ENCODE results near the gene CDK5RAP2.

DNA sequence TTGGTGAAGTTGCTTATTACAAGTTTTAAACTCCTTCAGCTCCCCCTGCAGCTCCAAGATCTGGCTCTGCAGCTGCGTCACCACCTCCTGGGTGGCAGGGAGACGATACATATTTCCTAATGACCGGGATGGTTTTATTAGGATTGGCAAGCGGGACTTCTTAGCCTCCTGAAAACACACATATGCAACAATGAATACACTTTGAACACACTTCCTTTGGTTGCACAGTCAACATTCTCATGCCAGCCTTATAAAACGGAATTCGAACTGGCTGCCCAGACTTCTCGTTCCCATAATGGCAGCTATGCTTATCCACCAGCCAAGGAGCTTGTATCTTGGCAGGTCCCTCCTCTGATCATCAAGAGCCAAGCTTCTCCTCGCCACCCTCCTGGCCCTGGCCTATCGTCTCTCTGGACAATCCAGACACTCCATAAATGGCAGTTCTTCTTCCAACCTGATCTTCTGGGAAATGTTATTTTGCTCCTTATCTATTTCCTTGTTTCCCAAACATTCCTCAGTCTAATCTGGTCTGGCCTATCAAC lies 131.9 kb downstream of the CDK5RAP2 start:
- TF ChIP-seq CTCF (conservative IDR thresholded peaks at IDR 0.05 in 1 of 2, IDR thresholded peaks at IDR 0.05 in 1 of 2; ENCODE audit: low read depth in 1 of 2, low read length in 2 of 2): no peak
- TF ChIP-seq EZH2 (IDR thresholded peaks at IDR 0.05; ENCODE audit: low read length, missing control alignments): no peak

Measured in fibroblast of lung (primary cell).